Right ventricle myocardium inferior (tissue), 1 donor: ENCODE results near the gene MPRIP. TPM values are rescaled to one million over a fixed set of nuclear protein-coding genes. Genes with fewer than 3 reads are reported as not detected.
A peak's percentile ranks its signal among the peaks of the same experiment; 100 is the strongest.

Experiments used
- ATAC-seq: fragments of 200-7000 bp; cut with Tn5 transposase; one replicate; pipeline ENCODE4 v1.9.1; 2020; ENCODE audit warnings: mild to moderate bottlenecking, moderate library complexity
- DNase-seq: peaks from one replicate; pipeline ENCODE4 v3.0.0; 2021; ENCODE audit errors: missing footprints
- intact Hi-C: fragments of 100-400 bp; cut with DNase I; formaldehyde crosslinking; loops from one replicate; pipeline ENCODE4 v1.11.0; 2022
- total RNA-seq: library from RNA; stranded (reverse); fragmentation: NEBNext Ultra II Directional; extraction: Animal tissue kit (Norgen Biotek cat#: 25700); gene quantifications from one replicate; pipeline ENCODE4 v1.2.1, GENCODE V29; 2021
- donor health status: DM: no; HTN: yes; CAD: no; lungs with severe emphysema.

Gene MPRIP
- total RNA-seq, 1 donor from 2014 or later, result 312 TPM

GRCh38 chr17:17221329-17221728 is 179.1 kb downstream of the MPRIP start:
- no peak for ATAC-seq
- DNase-seq, result no peak
- intact Hi-C loops, result no loop called here

- intact Hi-C loops, result no loop called here
- DNase-seq (no peak), ATAC-seq (no peak)
Observed at GRCh38 chr17:17223736-17224135, 181.5 kb downstream of the MPRIP start.

GRCh38 chr17:17224137-17224536 is 181.9 kb downstream of the MPRIP start:
- ATAC-seq, result no peak
- no peak for DNase-seq
- intact Hi-C loops, result no loop called here

- DNase-seq, result no peak
- ATAC-seq, result no peak
- intact Hi-C loops, result no loop called here
Observed at GRCh38 chr17:17225901-17226300, 183.6 kb downstream of the MPRIP start.

- ATAC-seq, result no peak
- DNase-seq, result no peak
- intact Hi-C loops, result no loop called here
Observed at GRCh38 chr17:17226451-17227265, 184.4 kb downstream of the MPRIP start.

GRCh38 chr17:17227608-17228520 is 185.6 kb downstream of the MPRIP start:
- ATAC-seq (peak; percentile 86), DNase-seq (no peak)
- intact Hi-C loops, result loop anchor here (2.0 kb wide), 1 partner anchor 23 kb away; no protein-coding TSS in a partner anchor

- DNase-seq (no peak), ATAC-seq (peak; percentile 38)
- intact Hi-C loops, result loop anchor here (2.0 kb wide), 1 partner anchor 24 kb away; no protein-coding TSS in a partner anchor
Observed at GRCh38 chr17:17228521-17229279, 186.4 kb downstream of the MPRIP start.

GRCh38 chr17:17229416-17230384 is 187.4 kb downstream of the MPRIP start:
- intact Hi-C loops, result loop anchor here (2.0 kb wide), 1 partner anchor 25 kb away; no protein-coding TSS in a partner anchor
- ATAC-seq (no peak), DNase-seq (no peak)

GRCh38 chr17:17231621-17232302 is 189.5 kb downstream of the MPRIP start:
- DNase-seq (no peak), ATAC-seq (no peak)
- intact Hi-C loops, result no loop called here

- ATAC-seq (no peak), DNase-seq (no peak)
- intact Hi-C loops, result no loop called here
Observed at GRCh38 chr17:17232303-17232621, 190.0 kb downstream of the MPRIP start.

GRCh38 chr17:17235212-17236174 is 193.2 kb downstream of the MPRIP start:
- intact Hi-C loops, result loop anchor here (5.0 kb wide), 3 partner anchors 48 to 233 kb away; no protein-coding TSS in a partner anchor
- ATAC-seq, result no peak
- no peak for DNase-seq

- ATAC-seq, result peak; percentile 14
- intact Hi-C loops, result loop anchor here (5.0 kb wide), 3 partner anchors 49 to 234 kb away; no protein-coding TSS in a partner anchor
- no peak for DNase-seq
Observed at GRCh38 chr17:17236295-17237025, 194.2 kb downstream of the MPRIP start.

- peak; percentile 97 for ATAC-seq
- peak; percentile 99 for DNase-seq
- intact Hi-C loops, result loop anchor here (5.0 kb wide), 3 partner anchors 50 to 235 kb away; no protein-coding TSS in a partner anchor
Observed at GRCh38 chr17:17237026-17237799, 195.0 kb downstream of the MPRIP start, which contains the start of gene FLCN. Gene FLCN, minus strand, starts transcription at chr17:17237168. Its CDS starts 9,031 bp downstream, at chr17:17228137.

GRCh38 chr17:17239832-17240231 is 197.6 kb downstream of the MPRIP start:
- intact Hi-C loops, result loop anchor here (5.0 kb wide), 3 partner anchors 53 to 238 kb away; no protein-coding TSS in a partner anchor
- no peak for ATAC-seq
- no peak for DNase-seq
